GM13976 (cell line): ENCODE data around the gene KRT80.

Experiments
- DNase-seq: peaks from one replicate; pipeline ENCODE4 v3.0.0; 2012; ENCODE audit warnings: low spot score
- in situ Hi-C: fragments of 300-500 bp; cut with MboI; formaldehyde crosslinking; loops from one replicate; pipeline ENCODE4 v1.12.0; 2022; ENCODE audit warnings: low sequenced_read_pairs, mixed read lengths, inconsistent platforms; ENCODE audit not compliant: unreplicated experiment
- TF ChIP-seq, protein P1 (sequence below): IDR thresholded peaks from 2 replicates; pipeline ENCODE4 v1.5.1; 2012; ENCODE audit warnings: borderline replicate concordance, mild to moderate bottlenecking; ENCODE audit not compliant: insufficient read depth; ENCODE audit errors: extremely low read depth, missing control alignments, control extremely low read depth

The KRT80 gene

GRCh38 chr12:52157566-52158150, 34.2 kb downstream of the KRT80 start:
- no peak for DNase-seq
- TF ChIP-seq, protein P1, sequence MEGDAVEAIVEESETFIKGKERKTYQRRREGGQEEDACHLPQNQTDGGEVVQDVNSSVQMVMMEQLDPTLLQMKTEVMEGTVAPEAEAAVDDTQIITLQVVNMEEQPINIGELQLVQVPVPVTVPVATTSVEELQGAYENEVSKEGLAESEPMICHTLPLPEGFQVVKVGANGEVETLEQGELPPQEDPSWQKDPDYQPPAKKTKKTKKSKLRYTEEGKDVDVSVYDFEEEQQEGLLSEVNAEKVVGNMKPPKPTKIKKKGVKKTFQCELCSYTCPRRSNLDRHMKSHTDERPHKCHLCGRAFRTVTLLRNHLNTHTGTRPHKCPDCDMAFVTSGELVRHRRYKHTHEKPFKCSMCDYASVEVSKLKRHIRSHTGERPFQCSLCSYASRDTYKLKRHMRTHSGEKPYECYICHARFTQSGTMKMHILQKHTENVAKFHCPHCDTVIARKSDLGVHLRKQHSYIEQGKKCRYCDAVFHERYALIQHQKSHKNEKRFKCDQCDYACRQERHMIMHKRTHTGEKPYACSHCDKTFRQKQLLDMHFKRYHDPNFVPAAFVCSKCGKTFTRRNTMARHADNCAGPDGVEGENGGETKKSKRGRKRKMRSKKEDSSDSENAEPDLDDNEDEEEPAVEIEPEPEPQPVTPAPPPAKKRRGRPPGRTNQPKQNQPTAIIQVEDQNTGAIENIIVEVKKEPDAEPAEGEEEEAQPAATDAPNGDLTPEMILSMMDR = no peak
- in situ Hi-C loops = no loop called here

- TF ChIP-seq, protein P1 = peak; percentile 94
- in situ Hi-C loops = no loop called here
- DNase-seq = peak; percentile 83
These were observed 34.9 kb downstream of the KRT80 start for GRCh38 chr12:52156757-52157565.

DNA sequence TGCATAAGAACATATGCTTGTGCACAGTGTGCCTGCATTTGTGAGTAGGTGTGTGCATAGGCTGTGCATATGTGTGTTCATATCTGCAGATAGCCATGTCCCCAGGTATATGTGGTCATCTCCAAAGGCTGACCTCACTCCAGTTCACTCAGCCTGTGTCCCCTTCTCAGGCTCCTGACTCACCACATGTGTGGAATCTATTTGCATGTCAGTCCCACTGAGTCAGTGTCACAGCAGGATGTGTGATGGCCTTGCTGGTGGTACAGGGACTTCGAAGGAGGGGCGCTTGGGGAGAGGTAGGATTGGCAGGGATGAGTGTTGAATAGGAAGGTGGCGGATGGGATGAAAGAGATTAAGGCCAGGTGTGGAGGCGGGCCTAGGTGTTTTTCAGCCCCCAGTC, 35.5 kb downstream of the KRT80 start:
- TF ChIP-seq, protein P1 = peak; percentile 9
- in situ Hi-C loops = no loop called here
- DNase-seq = no peak

DNA sequence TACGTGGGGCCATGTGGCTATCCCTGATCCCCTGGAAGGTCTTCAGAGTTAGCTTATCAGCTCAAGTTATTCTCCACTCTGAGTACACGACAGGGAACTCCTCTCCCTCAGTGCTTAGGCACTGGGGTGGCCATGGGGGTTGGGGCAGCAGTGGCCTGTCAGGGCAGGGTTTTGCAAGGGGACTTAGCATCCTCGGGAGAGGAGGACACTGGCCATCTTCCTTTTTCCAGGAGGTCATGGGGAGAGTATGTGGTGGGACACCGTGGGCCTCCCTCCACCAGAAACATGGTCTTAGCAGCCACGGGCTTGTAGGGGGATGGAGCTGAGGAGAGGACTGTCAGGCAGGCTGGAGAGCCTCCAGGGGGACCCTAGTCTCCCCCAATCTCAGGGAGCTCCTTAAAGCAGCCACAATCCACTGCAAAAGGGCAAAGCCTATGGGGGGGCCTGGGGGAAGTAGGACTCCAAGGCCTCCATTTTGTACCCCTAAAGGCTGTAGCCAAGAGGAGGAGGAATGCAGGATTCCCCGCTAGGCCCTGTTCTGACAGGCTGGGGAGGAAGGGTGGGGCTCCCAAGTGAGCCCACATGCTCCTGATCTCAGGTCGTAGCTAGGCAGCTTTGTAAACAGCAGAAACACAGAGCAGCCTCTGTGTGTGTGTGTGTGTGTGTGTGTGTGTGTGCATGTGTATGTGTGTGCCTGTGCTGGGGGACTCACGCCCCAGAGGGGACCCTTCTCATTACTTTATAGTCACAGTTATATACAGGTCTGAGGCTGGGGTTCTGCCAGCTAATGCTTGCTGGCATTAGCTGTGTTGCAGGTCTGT, 36.6 kb downstream of the KRT80 start:
- TF ChIP-seq, protein P1 = no peak
- in situ Hi-C loops = no loop called here
- no peak for DNase-seq

DNA sequence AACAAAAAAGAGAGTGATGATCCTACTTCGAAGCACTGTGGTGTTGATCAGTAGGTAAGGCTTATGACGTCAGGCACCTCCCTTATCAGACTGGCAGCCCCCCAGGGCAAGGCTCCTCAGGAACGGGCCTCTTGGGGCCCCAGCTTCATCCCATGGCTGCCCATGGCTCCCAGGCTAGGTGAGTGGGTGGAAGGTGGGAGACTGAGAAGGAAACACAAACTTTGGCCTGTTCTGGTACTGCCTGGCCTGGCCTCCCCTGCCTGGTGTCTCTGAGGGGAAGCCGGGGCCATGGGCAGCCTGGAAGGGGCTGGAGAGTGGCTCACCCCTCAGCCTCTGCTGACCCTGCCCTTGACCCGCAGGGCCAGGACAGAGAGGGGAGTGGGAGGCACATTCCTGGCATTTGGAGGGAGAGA, 38.9 kb downstream of the KRT80 start:
- in situ Hi-C loops = no loop called here
- TF ChIP-seq, protein P1 = no peak
- no peak for DNase-seq
